ENCODE data around the gene SPATA12. TPM values are rescaled to one million over a fixed set of nuclear protein-coding genes. Genes with fewer than 3 reads are reported as not detected.

SPATA12 gene
- total RNA-seq, 1 experiment from 2014 or later = 0.47 TPM

DNA sequence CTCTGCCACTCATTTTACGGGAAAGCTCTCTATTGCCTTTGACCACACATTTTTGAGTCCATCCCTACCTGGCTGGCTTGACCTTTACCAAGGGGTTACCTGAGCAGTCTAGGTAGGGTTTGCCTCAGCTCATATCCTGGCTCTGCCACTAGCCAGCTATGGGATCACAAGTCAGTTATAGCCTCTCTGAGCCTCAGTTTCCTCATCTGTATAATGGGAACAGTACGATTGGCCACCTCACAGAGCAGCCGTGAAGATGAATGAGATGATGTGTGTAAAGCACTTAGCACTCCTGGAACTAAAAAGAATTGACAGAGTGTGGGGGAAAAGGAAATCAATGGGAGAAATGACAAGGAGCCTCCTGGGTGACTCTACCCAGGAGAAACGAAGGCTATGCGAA, 28.0 kb downstream of the SPATA12 start:
- no peaks in the 10 kb centered on the region for H4K20me1 ChIP-seq (ENCODE audit: low read length)
- H3K79me2 ChIP-seq (ENCODE audit: low read length) = no peaks in the 10 kb centered on the region
- H3K4me2 ChIP-seq (ENCODE audit: low read length) = no peak overlapping the region
- H3K4me3 ChIP-seq (ENCODE audit: low read length) = no peak overlapping the region
- no peaks in the 10 kb centered on the region for H3K36me3 ChIP-seq (ENCODE audit: low read depth, low read length)
- no peaks in the 10 kb centered on the region for H3F3A ChIP-seq (ENCODE audit: low read length, unreplicated experiment)
- ATAC-seq = no peak
- H3K9me3 ChIP-seq (ENCODE audit: low read length) = no peaks in the 10 kb centered on the region
- no TSS peak for BruUV-seq (replicated peaks)
- intact Hi-C loops (cut with micrococcal nuclease) = no loop called here
- no peaks in the 10 kb centered on the region for H3K4me1 ChIP-seq (ENCODE audit: insufficient read depth, low read length)
- H3K9ac ChIP-seq (ENCODE audit: low read length) = no peak overlapping the region
- POLR2A ChIA-PET (ENCODE audit: unreplicated experiment) = no interaction called here
- no peak overlapping the region for H2AFZ ChIP-seq (ENCODE audit: low read length)
- no peaks in the 10 kb centered on the region for H3K9me2 ChIP-seq (replicated peaks; ENCODE audit: low read length)
- no peaks in the 10 kb centered on the region for H3K27me3 ChIP-seq (ENCODE audit: low read length)
- TF ChIP-seq EZH2phosphoT487 (IDR thresholded peaks at IDR 0.05; ENCODE audit: borderline replicate concordance, low read length) (no peak), EZH2 (IDR thresholded peaks at IDR 0.05; ENCODE audit: low read length, unreplicated experiment) (no peak)
- TF ChIP-seq, protein P1, sequence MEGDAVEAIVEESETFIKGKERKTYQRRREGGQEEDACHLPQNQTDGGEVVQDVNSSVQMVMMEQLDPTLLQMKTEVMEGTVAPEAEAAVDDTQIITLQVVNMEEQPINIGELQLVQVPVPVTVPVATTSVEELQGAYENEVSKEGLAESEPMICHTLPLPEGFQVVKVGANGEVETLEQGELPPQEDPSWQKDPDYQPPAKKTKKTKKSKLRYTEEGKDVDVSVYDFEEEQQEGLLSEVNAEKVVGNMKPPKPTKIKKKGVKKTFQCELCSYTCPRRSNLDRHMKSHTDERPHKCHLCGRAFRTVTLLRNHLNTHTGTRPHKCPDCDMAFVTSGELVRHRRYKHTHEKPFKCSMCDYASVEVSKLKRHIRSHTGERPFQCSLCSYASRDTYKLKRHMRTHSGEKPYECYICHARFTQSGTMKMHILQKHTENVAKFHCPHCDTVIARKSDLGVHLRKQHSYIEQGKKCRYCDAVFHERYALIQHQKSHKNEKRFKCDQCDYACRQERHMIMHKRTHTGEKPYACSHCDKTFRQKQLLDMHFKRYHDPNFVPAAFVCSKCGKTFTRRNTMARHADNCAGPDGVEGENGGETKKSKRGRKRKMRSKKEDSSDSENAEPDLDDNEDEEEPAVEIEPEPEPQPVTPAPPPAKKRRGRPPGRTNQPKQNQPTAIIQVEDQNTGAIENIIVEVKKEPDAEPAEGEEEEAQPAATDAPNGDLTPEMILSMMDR (conservative IDR thresholded peaks at IDR 0.05; ENCODE audit: low read depth, low read length) = no peak
- CTCF ChIA-PET = no interaction called here
- no peak overlapping the region for H3K27ac ChIP-seq (ENCODE audit: low read length)
- no peak for DNase-seq

DNA sequence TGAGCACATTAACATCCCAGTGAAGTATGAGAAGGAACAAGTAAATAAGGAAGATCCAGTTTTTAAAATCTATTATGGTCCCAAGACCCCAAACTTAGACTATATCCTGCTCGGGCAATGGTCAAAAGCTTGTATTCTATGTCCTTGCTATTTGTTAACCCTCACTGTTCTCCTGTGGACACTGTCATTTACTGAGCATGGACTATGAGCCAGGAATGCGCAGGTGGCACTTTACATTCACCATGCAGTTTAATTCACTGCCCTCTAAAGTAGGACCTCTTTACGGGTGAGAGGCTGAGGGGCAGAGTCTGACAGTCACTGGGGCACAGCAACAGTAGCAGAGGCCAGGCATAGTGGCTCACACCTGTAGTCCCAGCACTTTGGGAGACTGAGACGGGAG, 28.6 kb downstream of the SPATA12 start:
- no peaks in the 10 kb centered on the region for H3F3A ChIP-seq (ENCODE audit: low read length, unreplicated experiment)
- BruUV-seq (replicated peaks) = no TSS peak
- no peaks in the 10 kb centered on the region for H3K9me3 ChIP-seq (ENCODE audit: low read length)
- POLR2A ChIA-PET (ENCODE audit: unreplicated experiment) = no interaction called here
- no peaks in the 10 kb centered on the region for H3K9me2 ChIP-seq (replicated peaks; ENCODE audit: low read length)
- no peak overlapping the region for H2AFZ ChIP-seq (ENCODE audit: low read length)
- H3K27me3 ChIP-seq (ENCODE audit: low read length) = no peaks in the 10 kb centered on the region
- TF ChIP-seq EZH2phosphoT487 (IDR thresholded peaks at IDR 0.05; ENCODE audit: borderline replicate concordance, low read length) (no peak), EZH2 (IDR thresholded peaks at IDR 0.05; ENCODE audit: low read length, unreplicated experiment) (no peak)
- TF ChIP-seq, protein P1 (conservative IDR thresholded peaks at IDR 0.05; ENCODE audit: low read depth, low read length) = no peak
- ATAC-seq (no peak), DNase-seq (no peak)
- no peak overlapping the region for H3K4me2 ChIP-seq (ENCODE audit: low read length)
- H3K4me1 ChIP-seq (ENCODE audit: insufficient read depth, low read length) = no peaks in the 10 kb centered on the region
- H3K4me3 ChIP-seq (ENCODE audit: low read length) = no peak overlapping the region
- intact Hi-C loops (cut with micrococcal nuclease) = no loop called here
- no peaks in the 10 kb centered on the region for H4K20me1 ChIP-seq (ENCODE audit: low read length)
- CTCF ChIA-PET = no interaction called here
- H3K9ac ChIP-seq (ENCODE audit: low read length) = no peak overlapping the region
- no peak overlapping the region for H3K27ac ChIP-seq (ENCODE audit: low read length)
- H3K79me2 ChIP-seq (ENCODE audit: low read length) = no peaks in the 10 kb centered on the region
- no peaks in the 10 kb centered on the region for H3K36me3 ChIP-seq (ENCODE audit: low read depth, low read length)

DNA sequence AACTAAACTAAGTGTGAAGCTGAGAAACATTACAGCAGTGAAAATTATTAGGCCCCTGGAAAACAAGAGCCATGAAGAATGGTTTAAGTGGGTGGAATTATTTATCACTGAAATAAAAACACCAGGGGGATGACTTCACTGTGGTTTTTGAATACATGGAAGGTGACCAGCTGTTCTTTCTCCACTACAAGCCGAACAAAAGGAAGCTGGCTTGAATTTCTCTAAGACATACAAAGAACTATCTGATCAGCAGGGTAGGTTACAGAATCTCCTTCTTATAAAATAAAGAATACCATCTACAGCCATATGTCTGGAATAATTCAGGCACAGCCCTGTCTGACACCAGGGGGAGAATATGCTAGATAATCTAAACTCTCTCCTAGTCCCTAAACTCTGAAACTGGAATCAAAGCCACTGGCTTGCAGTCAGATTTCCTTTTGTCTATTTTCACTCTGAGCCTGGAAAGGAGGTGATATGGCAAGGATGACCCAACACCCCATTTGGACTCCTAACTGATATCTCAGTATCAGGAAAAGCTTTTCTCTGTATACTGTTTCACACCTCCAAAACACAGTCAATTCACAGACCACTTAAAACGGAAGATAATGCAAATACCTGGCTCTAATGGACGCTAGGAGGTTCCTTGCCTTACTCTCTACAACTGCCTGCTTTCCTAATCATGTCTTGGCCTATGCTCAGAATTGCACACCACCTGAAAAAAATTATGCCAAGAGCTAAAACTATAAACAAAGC, 31.2 kb downstream of the SPATA12 start:
- Histone ChIP-seq H3K27me3 (ENCODE audit: low read length) (no peaks in the 10 kb centered on the region), H3K9me2 (replicated peaks; ENCODE audit: low read length) (no peaks in the 10 kb centered on the region), H3K4me1 (ENCODE audit: insufficient read depth, low read length) (no peaks in the 10 kb centered on the region), H3K9ac (ENCODE audit: low read length) (no peak overlapping the region), H3K36me3 (ENCODE audit: low read depth, low read length) (no peaks in the 10 kb centered on the region), H3K4me3 (ENCODE audit: low read length) (no peak overlapping the region), H4K20me1 (ENCODE audit: low read length) (no peaks in the 10 kb centered on the region), H3K4me2 (ENCODE audit: low read length) (no peak overlapping the region), H3K27ac (ENCODE audit: low read length) (no peak overlapping the region), H3K79me2 (ENCODE audit: low read length) (no peaks in the 10 kb centered on the region), H3K9me3 (ENCODE audit: low read length) (no peaks in the 10 kb centered on the region), H3F3A (ENCODE audit: low read length, unreplicated experiment) (no peaks in the 10 kb centered on the region), H2AFZ (ENCODE audit: low read length) (no peak overlapping the region)
- no peak for DNase-seq
- ChIA-PET CTCF (no interaction called here), POLR2A (ENCODE audit: unreplicated experiment) (interaction anchor here (0.6 kb wide), 1 partner anchor 105 kb away, joined by 19 read pairs; no protein-coding TSS in a partner anchor)
- intact Hi-C loops (cut with micrococcal nuclease) = no loop called here
- BruUV-seq (replicated peaks) = no TSS peak
- ATAC-seq = no peak
- TF ChIP-seq EZH2phosphoT487 (IDR thresholded peaks at IDR 0.05; ENCODE audit: borderline replicate concordance, low read length) (no peak), EZH2 (IDR thresholded peaks at IDR 0.05; ENCODE audit: low read length, unreplicated experiment) (no peak)
- TF ChIP-seq, protein P1 (conservative IDR thresholded peaks at IDR 0.05; ENCODE audit: low read depth, low read length) = no peak
